Measurements from ENCODE around the gene TBC1D3B.
A peak's percentile ranks its signal among the peaks of the same experiment; 100 is the strongest.
"Not testable (repeated sequence)": the region's sequence is repeated elsewhere in the genome, so short reads cannot be mapped to it uniquely, and the experiment has no call there.

TBC1D3B gene

DNA sequence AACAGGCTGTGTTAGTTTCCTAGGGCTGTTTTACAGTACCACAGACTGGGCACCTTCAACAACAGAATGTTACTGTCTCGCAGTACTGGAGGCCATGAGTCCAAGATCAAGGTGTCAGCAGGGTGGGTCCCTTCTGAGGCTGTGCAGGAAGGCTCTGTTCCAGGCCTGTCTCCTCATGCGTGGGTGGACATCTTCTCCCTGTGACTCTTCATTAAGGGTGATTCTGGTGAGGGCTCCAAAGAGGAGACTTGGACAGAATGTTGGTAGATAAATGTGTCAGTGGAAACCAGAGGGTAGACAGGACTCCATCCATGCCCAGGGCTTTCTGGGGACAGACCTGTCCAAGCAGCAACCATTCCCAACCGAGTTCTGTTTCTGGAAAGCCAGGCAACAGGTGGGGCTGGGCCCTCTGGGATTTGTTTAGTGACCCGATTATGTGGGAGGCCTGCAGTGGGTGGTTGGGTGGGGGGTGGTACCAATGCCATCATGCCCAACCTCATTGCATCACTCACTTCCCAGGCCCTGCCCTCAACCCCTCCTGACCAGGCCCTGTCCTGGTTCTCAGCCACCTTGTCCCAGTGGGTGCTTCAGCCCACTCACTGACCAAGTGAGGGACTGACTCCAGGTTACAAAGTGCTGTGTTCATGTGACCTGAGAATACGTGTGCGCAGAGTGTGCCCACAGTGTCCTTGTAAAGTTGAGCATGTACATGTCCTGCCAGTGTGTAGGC is 5.2 kb upstream of the TBC1D3B start:
- not testable (repeated sequence) for DNase-seq (ENCODE audit: low read depth in 3 of 3)

DNA sequence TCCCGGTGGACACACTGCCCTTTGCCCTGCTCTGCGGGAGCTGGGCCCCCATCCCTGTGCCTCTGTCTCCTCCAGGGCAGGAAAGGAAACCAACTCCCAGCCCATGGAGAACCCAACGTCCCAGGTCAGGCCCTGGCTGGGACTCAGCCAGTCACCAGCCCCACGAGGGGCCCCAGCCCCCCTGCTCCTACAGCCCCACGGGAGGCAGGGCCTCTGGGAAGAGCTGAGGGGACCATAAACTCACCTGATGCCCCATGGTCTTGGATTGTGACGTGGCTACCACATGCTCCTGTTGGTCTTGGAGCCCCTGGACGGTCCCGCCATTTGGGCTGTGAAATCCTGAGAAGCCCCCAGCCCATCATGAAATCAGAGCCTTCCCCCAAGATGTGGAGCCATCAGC is 7.6 kb downstream of the TBC1D3B start:
- DNase-seq (ENCODE audit: low read depth in 3 of 3): not testable (repeated sequence)

DNA sequence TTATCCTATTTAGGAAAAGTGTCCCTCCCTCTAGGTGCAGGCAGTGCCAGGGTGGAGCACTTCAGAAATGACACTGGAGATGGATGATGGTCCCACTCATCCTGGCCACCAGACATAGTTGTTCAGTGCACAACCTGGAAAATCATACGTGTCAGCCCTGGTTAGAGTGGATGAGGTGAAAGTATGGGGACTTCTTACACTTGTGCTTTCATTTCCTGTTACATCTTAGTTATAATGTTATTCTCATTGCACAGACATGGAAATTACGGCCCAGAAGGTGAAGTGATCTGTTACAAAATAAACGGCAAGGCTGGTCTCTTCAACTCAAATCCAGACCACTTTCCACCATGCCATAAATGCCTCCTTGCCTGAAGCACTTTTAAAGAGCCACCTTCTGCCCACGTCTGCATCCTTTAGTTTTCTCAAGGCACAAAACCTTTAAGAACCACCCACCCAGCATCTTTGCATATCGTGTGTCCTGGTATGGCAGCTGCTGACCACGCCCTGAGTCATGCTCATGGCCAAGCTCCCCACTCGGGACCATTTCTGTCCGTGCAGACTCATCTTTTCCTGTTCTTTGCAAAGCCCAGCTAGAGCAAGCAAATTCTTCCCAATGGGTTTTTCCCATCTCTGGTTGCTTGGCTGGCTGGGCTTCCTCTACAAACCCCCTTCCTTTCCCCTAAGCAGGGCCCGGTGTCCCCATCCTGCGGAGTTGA is 22.4 kb downstream of the TBC1D3B start:
- DNase-seq (ENCODE audit: low read depth in 3 of 3): no peak

DNA sequence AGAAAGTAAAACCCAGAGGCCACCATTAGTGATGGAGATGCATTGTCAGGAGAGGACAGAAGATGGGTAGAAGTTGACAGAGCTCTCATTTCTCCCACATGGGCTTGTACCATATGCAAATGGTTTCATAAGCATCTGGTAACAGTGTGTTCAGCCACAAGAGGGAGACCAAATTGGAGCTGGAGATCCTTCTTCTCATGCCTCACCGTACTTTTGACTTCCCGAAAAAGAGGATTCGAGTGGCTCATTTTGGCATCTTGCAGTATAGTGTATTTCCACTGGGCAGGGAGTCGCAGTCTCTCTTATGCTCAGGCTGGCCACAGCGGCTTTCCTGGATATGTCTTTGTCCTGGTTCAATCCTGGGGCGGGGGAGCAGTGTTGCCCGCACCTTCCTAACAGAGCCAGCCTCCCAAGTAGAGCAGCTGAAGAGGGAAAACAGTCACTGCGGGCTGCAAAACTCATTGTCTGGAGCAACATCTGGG is 23.8 kb downstream of the TBC1D3B start:
- no peak for DNase-seq (ENCODE audit: low read depth in 3 of 3)

DNA sequence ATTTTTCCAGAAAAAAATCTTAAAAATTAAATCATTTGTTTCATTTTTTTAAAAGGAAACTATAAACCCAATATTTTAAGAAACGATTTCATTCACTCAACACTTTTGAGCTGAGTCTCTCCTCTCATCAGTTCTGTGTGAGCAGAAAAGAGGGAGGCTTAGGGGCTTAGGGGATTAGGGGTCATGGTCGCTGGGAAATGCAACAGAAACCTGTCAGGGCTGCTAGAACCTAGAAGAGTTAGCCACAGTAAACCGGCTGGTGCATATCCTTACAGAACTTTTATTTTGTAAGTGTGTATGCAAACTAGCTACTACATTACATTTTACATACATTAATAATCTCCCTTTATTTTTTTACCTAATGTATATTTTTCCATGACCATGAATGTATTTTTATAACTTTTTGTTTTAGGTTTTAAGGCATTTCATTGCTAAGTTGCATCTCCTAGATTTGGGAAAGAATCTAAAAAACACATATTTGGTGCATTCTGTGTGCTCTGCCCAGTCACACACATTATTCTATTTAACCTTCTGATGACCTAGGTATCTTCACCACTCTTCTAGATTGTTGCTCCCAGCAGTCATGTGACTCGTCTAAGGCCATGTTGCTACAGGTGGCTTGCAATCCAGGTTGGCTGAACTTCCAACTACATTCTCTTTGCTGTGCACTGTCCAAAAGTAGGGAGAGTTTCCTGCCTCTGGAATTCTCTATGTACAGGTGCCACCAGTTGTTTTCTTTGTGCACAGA is 24.4 kb downstream of the TBC1D3B start:
- no peak for DNase-seq (ENCODE audit: low read depth in 3 of 3)

DNA sequence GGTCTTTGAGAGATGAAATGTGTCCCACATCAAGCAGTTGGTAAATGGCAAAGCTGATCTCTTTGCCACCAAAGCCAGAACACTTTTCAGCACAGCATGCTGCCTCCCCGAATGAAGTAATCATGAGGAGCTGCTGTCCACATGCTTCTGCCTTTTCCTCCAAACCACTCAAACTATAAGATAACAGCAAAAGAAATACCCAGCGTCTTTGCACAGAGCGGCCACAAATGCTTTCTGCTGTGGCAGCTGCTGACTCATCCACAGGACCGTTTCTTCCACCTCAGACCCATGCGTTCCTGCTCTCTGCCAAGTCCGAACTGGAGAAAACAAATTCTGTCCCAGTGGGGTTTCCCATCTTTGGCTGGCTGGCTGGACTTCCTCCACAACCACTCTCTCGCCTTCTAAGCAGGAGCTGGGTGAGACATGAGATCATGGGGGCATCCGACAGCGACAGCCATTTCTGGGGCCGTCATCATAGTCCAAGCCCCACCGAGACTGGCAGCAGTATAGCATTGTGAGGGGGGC is 27.1 kb downstream of the TBC1D3B start:
- peak in 1 of 3 experiments; percentile 3 for DNase-seq (ENCODE audit: low read depth in 3 of 3)

DNA sequence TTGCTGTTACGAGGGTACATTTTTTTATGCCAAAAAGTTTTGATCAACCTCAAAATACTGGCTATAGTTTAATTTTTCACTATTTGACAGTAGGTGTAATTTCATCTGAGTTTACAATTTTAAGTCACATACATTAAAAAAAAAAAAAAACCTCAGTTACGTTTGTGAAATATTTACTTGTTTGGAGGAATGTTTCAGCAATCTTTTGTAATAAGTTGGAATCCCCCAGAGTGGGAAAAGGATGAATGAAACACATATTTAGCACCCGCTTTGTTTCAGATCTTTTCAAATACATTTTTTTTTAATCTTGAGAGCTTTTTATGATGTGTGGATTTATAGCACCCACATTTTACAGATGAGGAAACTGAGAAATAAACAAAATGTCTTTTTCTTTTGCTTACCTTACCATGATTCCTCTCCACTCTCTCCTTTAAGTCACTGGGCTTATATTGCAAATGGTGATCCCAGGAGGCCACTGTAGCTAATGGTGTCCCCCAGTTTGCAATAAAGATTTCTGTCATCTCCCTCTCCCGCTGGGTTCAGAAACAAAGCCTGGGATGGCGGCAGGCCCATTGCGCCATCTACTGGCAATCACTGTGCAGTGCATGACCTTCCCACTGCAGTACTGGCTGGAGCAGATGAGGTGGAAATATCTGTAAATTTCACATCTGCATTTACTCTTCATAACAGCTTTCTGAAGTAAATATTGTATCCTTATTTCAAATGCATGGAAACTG is 27.7 kb downstream of the TBC1D3B start:
- peak; percentile 40 to 63 (median 53) for DNase-seq (ENCODE audit: low read depth in 3 of 3)

DNA sequence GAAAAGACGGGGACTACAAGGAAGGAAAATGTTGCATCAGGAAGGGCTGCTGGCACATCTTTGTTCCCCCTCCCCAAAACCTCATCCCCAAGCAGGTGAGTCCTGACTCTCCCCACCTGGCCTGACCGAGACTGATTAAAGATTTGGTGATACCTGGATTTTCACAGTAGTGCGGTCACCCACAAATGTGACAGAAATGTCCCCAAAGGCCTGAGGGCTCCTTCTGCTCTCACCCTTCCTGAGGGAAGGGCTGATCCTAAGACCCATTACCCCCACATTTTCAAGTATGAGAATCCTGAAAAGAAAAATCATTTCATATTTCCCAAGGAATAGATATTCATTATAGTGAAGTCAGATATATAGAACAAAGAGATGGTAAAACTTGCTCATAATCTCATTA is 28.8 kb downstream of the TBC1D3B start:
- no peak for DNase-seq (ENCODE audit: low read depth in 3 of 3)

DNA sequence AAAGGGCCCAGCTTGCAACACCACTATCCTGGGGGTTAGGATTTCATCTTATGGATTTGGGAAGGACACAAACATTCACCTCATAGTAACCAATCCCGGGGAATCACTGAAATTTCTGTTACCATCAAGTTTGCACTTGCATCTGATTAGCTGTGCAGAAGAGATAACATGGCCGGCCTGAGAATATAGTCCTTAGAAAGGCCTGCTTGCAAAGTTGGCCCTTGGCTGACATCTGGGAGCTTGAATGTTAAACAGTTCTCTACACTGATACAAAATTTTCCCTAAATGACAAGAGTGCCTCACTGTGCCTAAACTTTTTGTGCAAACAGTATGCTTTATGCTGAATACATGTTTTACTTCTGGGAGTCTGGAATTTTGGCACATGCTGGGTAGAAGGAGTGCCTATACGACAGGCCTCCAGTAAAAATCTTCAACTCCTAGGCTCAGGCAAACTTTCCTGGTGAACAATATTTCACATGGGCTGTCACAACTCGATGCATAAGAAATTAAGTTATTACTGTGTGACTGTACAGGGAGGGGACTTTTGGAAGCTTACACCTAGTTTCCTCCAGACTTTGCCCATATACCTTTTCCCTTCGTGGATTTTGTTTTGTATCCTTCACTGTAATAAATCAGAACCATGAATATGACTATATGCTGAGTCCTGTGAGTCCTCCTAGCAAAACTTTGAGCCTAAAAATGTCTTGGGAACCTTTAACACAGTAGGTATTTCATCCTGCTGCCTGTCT is 31.3 kb downstream of the TBC1D3B start:
- DNase-seq (ENCODE audit: low read depth in 3 of 3): no peak

DNA sequence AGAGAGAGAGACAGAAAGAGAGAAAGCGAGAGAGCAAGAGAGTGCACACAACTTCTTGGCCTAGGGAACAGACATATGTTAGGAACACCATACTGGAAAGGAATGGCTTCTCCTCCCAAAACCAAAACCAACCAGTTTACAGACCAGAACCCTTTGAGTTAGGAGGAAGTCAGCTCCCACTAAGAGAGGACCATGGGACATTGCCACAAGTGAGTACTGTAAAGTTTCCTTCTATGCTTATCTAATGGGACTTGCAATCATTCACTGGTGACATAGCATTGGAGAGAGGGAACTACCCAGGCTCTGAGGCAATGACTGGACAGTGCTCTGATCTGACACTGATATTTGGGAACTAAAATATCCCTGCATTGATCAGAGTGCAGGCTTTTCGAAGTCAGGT is 32.4 kb downstream of the TBC1D3B start:
- no peak for DNase-seq (ENCODE audit: low read depth in 3 of 3)

DNA sequence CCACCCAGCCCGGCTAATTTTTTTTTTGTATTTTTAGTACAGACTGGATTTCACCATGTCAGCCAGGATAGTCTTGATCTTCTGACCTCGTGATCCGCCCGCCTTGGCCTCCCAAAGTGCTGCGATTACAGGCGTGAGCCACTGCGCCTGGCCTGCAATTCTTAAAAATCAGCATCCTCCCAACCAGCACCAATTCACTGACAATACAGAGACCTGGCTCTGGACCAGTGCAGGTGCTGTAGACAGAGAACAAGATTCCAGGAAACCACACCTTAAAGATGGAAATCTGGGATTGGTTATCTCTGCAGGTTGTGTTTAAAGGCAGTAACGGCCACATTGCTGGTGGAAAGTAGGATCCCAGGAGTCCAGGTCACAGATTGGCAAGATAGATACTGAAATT is 33.6 kb downstream of the TBC1D3B start:
- DNase-seq (ENCODE audit: low read depth in 3 of 3): no peak

DNA sequence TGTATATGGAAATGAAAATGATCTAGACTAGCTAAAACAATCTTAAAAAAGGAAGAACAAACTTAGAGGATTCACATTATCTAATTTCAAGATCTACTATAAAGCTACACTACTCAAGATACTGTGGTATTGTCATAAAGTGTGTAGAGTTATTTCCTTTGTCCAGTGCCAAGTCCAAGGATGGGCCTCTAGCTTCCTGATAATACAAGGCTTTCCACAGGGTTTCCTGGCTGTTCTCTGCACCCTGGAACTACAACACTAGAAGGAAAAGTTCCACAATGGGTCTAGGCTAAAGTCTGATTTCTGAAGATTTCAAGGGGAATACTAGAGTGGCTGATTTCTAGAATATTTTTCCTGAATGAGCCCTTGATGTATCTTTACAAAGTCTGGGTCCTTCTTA is 34.2 kb downstream of the TBC1D3B start:
- DNase-seq (ENCODE audit: low read depth in 3 of 3): no peak

DNA sequence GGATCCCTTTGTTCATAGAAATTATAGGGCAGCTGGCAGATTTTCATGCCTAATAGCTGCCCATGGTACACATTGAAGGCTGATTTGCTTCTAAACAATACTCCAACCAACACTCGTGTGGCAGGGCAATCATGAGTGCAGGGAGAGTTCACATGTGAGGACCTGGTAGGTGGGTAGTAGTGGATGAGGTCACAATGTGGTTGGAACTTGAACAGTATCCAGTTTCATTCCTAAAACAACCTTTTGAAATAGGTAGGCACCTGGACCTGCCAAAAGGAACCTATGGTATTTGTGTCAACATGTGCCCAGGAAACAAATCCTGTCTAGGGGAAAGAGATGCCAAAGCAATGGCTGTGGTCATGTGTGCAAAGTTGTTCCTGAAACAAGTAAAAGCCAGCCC is 40.0 kb downstream of the TBC1D3B start:
- DNase-seq (ENCODE audit: low read depth in 3 of 3): no peak

DNA sequence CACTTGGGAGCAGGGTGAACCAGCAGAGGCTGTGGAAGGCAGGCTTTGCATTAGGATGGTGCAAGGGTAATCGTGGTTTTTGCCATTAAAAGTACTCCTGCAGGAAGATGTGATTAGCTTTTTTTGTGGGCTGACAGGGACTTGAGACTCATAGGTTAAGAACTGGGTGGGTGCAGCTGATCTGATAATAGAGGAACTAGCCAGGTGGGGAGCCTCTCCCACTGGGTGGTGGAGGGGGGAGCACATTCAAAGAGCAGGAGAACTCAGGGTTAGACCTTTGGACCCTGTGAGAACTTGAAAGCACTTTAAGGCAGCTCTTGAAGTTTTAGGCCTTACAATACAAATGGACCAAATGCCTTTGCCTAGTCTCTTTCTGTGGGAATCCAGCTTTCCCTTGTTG is 40.4 kb downstream of the TBC1D3B start:
- no peak for DNase-seq (ENCODE audit: low read depth in 3 of 3)

DNA sequence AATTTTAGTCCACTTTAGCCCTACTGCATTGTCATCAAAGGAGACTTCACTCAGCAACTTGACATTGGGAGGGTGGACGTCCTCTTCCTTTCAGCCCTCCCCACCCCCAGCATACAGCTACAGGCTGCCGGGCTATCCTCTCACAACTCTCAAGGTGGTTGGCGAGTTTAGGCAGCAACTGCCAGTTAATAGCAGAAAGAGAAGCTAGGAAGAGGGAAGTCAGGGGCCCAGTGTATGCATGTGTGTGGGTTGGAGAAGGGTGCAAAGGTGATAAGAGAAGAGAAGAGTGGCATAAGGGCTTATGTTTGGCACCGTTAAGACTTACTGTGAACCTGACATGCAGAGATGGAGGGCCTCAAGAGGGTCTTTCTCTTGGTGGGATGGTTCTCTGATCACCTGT is 41.0 kb downstream of the TBC1D3B start:
- no peak for DNase-seq (ENCODE audit: low read depth in 3 of 3)

DNA sequence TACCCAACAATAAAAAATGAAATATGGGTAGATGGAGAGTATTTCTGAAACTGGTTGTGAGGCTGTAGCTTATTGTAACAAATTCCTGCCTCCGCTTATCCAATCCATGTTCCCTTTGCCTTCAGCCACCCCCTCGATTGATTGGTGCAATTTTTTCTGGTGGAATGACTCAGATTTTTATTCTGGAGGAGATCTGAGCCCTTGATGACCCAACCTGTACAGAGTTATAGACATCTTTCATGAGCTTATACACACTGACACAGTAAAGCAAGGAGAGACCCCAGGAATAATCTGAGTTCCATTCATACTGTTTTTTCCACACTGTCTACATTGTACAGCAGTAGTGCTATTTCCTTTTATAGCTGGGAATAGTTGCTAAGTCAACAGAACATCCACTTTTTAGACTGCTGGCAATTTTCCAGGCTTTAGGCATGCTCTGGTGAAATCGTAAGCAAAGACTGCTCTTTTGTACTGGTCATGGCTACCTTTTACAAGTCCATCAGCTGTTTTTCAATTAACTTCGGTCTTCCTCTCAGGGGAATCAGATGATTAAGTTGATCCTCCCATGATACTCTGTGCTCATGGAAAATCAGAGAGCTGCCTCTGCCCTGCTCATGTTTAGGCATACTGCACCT is 42.7 kb downstream of the TBC1D3B start:
- DNase-seq (ENCODE audit: low read depth in 3 of 3): no peak

DNA sequence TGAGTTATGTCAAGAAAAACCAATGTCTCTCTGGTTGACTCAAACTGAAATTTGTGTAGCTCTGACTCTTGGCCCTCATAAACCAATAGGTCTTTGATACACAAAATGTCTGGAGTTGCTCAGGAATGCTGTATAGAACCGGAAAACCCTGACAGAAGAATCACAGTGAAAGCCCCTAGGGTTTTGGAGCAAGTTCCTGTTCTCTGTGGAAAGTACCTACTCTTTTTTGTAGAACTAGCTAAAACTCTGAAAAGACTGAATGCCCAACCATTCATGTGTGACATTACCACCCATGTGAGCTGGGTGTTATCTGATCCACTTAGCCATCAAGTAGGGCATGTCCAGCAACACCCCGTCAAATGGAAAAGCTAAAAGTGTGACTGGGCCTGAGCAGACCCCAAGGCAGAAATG is 44.0 kb downstream of the TBC1D3B start:
- DNase-seq (ENCODE audit: low read depth in 3 of 3): no peak

DNA sequence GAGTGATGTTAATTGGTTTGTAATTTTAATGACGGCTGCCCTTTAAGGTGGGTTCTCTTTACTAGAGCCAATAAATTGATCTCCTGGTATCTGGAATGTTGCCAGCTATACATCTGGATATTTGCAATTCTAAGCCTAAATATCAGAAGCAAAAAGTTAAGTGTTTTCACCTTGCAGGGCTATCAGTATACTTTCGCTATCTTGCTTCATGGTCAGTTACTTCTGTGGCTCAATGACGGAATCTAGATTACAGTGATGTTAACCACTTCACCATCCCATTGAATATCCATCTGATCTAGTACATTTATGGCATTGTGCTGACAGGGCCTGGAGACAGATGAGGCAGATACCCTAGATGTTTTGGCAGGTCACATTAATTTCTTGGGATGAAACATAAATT is 44.5 kb downstream of the TBC1D3B start:
- DNase-seq (ENCODE audit: low read depth in 3 of 3): no peak

DNA sequence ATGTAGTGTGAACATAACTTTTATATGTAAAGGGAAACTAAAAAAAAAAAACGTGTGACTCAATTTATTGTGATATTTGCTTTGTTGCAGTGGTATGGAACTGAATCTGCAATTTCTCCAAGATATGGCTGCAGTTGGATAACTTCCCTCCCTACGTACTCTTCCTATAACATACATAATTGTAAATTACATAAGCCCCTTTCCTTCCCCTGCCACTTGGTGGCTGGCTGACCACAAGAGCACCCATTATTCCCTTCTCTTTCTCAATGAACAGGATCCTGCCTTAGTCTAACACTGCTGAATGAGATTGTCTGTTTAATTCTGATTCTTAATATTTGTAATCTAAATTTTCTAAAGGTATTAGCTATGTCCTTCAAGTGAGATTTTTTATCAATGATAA is 45.0 kb downstream of the TBC1D3B start:
- DNase-seq (ENCODE audit: low read depth in 3 of 3): no peak

DNA sequence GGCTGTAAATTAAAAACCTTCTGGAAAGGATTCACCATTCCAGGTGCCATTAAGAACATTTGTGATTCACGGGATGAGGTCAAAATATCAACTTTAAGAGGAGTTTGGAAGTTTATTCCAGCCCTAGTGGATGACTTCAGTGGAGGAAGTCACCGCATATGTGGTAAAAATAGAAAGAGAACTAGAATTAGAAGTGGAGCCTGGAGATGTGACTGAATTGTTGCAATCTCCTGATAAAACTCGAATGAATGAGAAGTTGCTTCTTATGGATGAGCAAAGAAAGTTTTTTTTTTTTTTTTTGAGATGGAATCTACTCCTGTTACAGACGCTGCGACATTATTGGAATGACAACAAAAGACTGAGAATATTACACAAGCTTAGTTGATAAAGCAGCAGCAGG is 46.1 kb downstream of the TBC1D3B start:
- no peak for DNase-seq (ENCODE audit: low read depth in 3 of 3)

All from stimulated activated CD4-positive, alpha-beta T cell treated with anti-CD3 and anti-CD28 coated beads, TNF-alpha, amount 100 ng/mL, for 24 hours (primary cell).